ENCODE data around the gene ADGRF1. TPM values are rescaled to one million over a fixed set of nuclear protein-coding genes. Genes with fewer than 3 reads are reported as not detected.

ADGRF1 gene
- total RNA-seq, 5 donors from 2014 or later (not counting 1 experiment from before 2014, with no cell fraction given): 0.19 to 0.32 TPM; not detected in 3

DNA sequence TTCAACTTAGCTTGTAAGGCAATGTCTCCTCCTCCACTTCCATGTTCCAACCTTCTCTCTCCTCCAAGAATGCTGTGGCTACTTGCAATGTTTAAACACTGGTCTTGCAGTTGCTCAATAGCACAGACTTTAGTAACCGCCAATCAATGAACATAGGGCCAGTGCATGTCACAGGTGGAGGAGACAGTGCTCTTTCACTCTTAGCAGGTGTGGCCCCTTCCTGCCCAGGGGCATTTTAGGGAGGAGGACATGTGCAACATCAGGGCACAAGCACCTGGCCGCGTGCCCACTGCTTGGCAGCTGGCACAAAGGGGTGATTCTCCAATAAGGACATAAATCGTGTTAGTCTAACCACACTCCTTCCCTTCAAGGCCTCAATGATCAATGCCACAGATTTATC is 41.3 kb downstream of the ADGRF1 start:
- POLR2A ChIA-PET: no interaction called here
- Histone ChIP-seq H3K4me3 (ENCODE audit: control insufficient read depth in 1 of 2, extremely low read depth in 1 of 2, low read length in 1 of 2) (no peak overlapping the region), H3K36me3 (ENCODE audit: control insufficient read depth in 2 of 2, extremely low read depth in 1 of 2, insufficient read depth in 1 of 2, low read length in 1 of 2) (no peaks in the 10 kb centered on the region), H3K4me1 (ENCODE audit: control insufficient read depth in 1 of 2, extremely low read depth in 1 of 2, insufficient read depth in 2 of 2, low read length in 2 of 2) (no peaks in the 10 kb centered on the region), H3K27ac (ENCODE audit: low read length) (no peak overlapping the region), H3K9me3 (no peaks in the 10 kb centered on the region), H3K27me3 (replicated peaks in 1 of 2; ENCODE audit: control insufficient read depth in 2 of 2, extremely low read depth in 1 of 2, insufficient read depth in 2 of 2, low read length in 1 of 2) (no peaks in the 10 kb centered on the region)
- Mint-ChIP-seq H3K9me3 (no peaks in the 10 kb centered on the region), H3K27me3 (peaks cover 2 to 3% of the 10 kb centered on the region in 2 donors), H3K4me3 (no peak overlapping the region), H3K36me3 (no peaks in the 10 kb centered on the region), H3K27ac (no peak overlapping the region), H3K4me1 (no peaks in the 10 kb centered on the region)
- WGBS (ENCODE audit: insufficient coverage): 100% methylated on average over 1 of the region's 4 CpGs
- CTCF ChIA-PET: no interaction called here
- no peak for ATAC-seq (replicated peaks in 1 of 4)
- no peak for DNase-seq

DNA sequence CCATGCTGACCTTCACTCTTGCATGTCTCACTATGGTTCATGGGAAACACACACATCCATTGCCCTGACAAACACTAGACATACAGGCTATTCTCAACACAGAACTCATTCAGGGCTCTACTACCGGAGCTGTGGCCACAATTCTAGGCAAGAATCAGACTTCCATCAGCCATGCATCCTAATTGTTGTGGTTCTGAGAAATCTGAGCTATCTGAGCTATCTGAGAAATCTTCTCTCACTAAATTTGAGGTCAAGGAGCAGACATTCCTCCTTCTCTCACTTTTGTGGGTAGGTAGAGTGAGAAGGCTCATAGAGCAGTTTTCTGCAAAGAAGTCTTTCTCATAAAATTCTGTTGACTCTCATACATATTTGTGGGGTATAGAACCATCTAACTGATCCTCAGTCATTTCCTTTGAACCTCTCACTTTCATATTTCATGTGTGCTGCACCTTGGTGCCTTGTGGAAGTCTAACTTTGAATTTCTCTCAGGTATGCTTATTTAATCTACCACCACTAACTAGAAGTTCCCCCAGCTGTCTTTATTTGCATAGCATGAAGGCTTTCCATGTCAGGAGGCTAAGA is 43.6 kb downstream of the ADGRF1 start:
- Mint-ChIP-seq H3K4me3 (no peak overlapping the region), H3K4me1 (no peaks in the 10 kb centered on the region), H3K27me3 (peaks cover 2 to 6% of the 10 kb centered on the region in 2 donors), H3K27ac (no peak overlapping the region), H3K36me3 (no peaks in the 10 kb centered on the region), H3K9me3 (no peaks in the 10 kb centered on the region)
- DNase-seq: no peak
- no peaks in the 10 kb centered on the region for H3K36me3 ChIP-seq (ENCODE audit: control insufficient read depth in 2 of 2, extremely low read depth in 1 of 2, insufficient read depth in 1 of 2, low read length in 1 of 2)
- POLR2A ChIA-PET: no interaction called here
- no peaks in the 10 kb centered on the region for H3K27me3 ChIP-seq (replicated peaks in 1 of 2; ENCODE audit: control insufficient read depth in 2 of 2, extremely low read depth in 1 of 2, insufficient read depth in 2 of 2, low read length in 1 of 2)
- H3K4me3 ChIP-seq (ENCODE audit: control insufficient read depth in 1 of 2, extremely low read depth in 1 of 2, low read length in 1 of 2): no peak overlapping the region
- CTCF ChIA-PET: no interaction called here
- no peaks in the 10 kb centered on the region for H3K9me3 ChIP-seq
- whole genome bisulfite sequencing (ENCODE audit: insufficient coverage): no CpG with 5 or more reads among the region's 1 CpG
- H3K27ac ChIP-seq (ENCODE audit: low read length): no peak overlapping the region
- H3K4me1 ChIP-seq (ENCODE audit: control insufficient read depth in 1 of 2, extremely low read depth in 1 of 2, insufficient read depth in 2 of 2, low read length in 2 of 2): no peaks in the 10 kb centered on the region
- ATAC-seq (replicated peaks in 1 of 4): no peak

DNA sequence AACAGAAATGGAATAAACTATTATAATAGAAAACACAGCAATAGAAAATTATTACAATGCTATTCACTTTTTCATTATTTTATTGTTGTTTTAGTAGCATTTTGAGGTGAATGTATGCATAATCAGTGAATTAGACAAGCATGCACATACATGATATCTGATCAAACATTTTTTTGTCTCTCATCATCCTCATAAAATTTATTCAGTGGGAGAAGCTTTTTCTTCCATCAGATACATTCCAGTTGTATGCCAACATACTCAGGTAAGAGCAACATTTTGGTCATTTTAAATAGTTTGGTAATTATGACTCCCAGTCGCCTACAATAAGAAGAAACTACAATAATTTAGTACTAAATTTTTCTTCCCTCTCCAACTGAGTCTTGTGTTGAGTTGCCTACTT is 44.5 kb downstream of the ADGRF1 start:
- Mint-ChIP-seq H3K27ac (no peak overlapping the region), H3K4me3 (no peak overlapping the region), H3K9me3 (no peaks in the 10 kb centered on the region), H3K27me3 (peaks cover 2 to 9% of the 10 kb centered on the region in 2 donors), H3K4me1 (no peaks in the 10 kb centered on the region), H3K36me3 (no peaks in the 10 kb centered on the region)
- H3K27ac ChIP-seq (ENCODE audit: low read length): no peak overlapping the region
- ATAC-seq (replicated peaks in 1 of 4) (no peak), DNase-seq (no peak)
- CTCF ChIA-PET: no interaction called here
- POLR2A ChIA-PET: no interaction called here
- no peaks in the 10 kb centered on the region for H3K4me1 ChIP-seq (ENCODE audit: control insufficient read depth in 1 of 2, extremely low read depth in 1 of 2, insufficient read depth in 2 of 2, low read length in 2 of 2)
- H3K9me3 ChIP-seq: no peaks in the 10 kb centered on the region
- no CpG with 5 or more reads among the region's 1 CpG for WGBS (ENCODE audit: insufficient coverage)
- no peak overlapping the region for H3K4me3 ChIP-seq (ENCODE audit: control insufficient read depth in 1 of 2, extremely low read depth in 1 of 2, low read length in 1 of 2)
- H3K36me3 ChIP-seq (ENCODE audit: control insufficient read depth in 2 of 2, extremely low read depth in 1 of 2, insufficient read depth in 1 of 2, low read length in 1 of 2): no peaks in the 10 kb centered on the region
- H3K27me3 ChIP-seq (replicated peaks in 1 of 2; ENCODE audit: control insufficient read depth in 2 of 2, extremely low read depth in 1 of 2, insufficient read depth in 2 of 2, low read length in 1 of 2): no peaks in the 10 kb centered on the region

DNA sequence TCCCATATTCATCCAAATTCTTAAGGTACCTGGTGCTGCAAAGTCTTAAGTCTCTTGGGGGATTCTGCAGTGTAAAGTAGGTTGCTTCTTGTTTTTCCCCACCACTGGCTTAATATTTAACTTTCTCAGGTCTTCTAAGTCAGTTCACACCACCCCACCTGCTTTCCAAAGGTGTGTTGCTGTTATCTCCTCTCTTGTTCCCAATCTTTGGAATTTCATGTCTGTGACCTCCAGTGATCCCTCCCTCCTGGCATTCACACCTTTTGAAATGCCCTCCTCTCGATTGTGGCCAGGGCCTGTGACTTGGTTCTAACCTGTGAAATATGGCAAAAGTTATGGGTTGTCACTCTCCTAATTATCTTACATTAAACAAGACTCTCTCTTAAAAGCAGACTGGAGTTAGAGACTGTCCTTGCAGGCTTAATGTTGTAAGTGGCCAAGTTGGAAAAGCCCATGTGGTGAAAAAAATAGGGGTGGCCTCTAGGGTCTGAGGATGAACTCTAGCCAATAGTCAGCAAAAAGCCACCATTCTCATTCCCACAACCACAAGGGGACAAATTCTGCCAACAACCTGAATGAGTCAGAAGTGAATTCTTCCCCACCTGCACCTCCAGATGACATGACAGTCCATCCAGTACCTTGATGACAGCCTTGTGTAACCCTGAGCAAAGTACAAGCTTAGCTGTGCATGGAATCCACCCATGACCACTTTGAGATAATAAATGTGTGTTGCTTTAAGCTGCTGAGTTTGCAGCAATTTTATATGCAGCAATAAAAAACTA is 45.1 kb downstream of the ADGRF1 start:
- H3K9me3 Mint-ChIP-seq: peaks cover 0 to 5% (median 0%) of the 10 kb centered on the region in 3 donors
- peaks cover 2 to 15% of the 10 kb centered on the region in 2 donors for H3K27me3 Mint-ChIP-seq
- no peaks in the 10 kb centered on the region for H3K4me1 Mint-ChIP-seq
- ATAC-seq (replicated peaks in 1 of 4): no peak
- H3K27ac Mint-ChIP-seq: no peak overlapping the region
- H3K27ac ChIP-seq (ENCODE audit: low read length): no peak overlapping the region
- no peak overlapping the region for H3K4me3 Mint-ChIP-seq
- CTCF ChIA-PET: no interaction called here
- no peak overlapping the region for H3K4me3 ChIP-seq (ENCODE audit: control insufficient read depth in 1 of 2, extremely low read depth in 1 of 2, low read length in 1 of 2)
- H3K4me1 ChIP-seq (ENCODE audit: control insufficient read depth in 1 of 2, extremely low read depth in 1 of 2, insufficient read depth in 2 of 2, low read length in 2 of 2): no peaks in the 10 kb centered on the region
- H3K9me3 ChIP-seq: no peaks in the 10 kb centered on the region
- no peaks in the 10 kb centered on the region for H3K36me3 ChIP-seq (ENCODE audit: control insufficient read depth in 2 of 2, extremely low read depth in 1 of 2, insufficient read depth in 1 of 2, low read length in 1 of 2)
- no peak for DNase-seq
- H3K27me3 ChIP-seq (replicated peaks in 1 of 2; ENCODE audit: control insufficient read depth in 2 of 2, extremely low read depth in 1 of 2, insufficient read depth in 2 of 2, low read length in 1 of 2): no peaks in the 10 kb centered on the region
- WGBS (ENCODE audit: insufficient coverage): no CpG with 5 or more reads among the region's 1 CpG
- POLR2A ChIA-PET: no interaction called here
- no peaks in the 10 kb centered on the region for H3K36me3 Mint-ChIP-seq

DNA sequence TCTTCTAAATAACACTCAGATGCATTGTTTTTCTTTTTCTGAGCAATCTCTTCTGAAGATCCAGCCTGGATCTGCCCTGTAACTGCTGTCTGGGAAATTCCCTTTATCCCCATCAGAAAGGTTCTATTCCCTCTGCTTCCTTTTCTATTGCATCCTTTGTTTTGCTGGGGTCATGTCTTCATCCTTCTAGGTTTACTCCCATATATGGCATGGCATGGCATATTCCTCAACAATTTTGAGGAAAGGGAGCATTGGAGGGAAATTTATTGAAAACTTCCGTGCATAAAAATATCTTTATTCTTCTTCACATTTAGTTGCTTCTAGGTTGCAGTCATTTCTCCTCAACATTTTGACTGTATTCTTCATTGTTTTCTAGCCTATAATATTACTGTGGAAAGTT is 47.2 kb downstream of the ADGRF1 start:
- Histone ChIP-seq H3K27me3 (replicated peaks in 1 of 2; ENCODE audit: control insufficient read depth in 2 of 2, extremely low read depth in 1 of 2, insufficient read depth in 2 of 2, low read length in 1 of 2) (no peaks in the 10 kb centered on the region), H3K36me3 (ENCODE audit: control insufficient read depth in 2 of 2, extremely low read depth in 1 of 2, insufficient read depth in 1 of 2, low read length in 1 of 2) (no peaks in the 10 kb centered on the region), H3K4me1 (ENCODE audit: control insufficient read depth in 1 of 2, extremely low read depth in 1 of 2, insufficient read depth in 2 of 2, low read length in 2 of 2) (no peaks in the 10 kb centered on the region), H3K4me3 (ENCODE audit: control insufficient read depth in 1 of 2, extremely low read depth in 1 of 2, low read length in 1 of 2) (no peak overlapping the region), H3K9me3 (no peaks in the 10 kb centered on the region), H3K27ac (ENCODE audit: low read length) (no peak overlapping the region)
- Mint-ChIP-seq H3K27me3 (peaks cover 2 to 19% of the 10 kb centered on the region in 2 donors), H3K4me1 (no peaks in the 10 kb centered on the region), H3K27ac (no peak overlapping the region), H3K36me3 (no peaks in the 10 kb centered on the region), H3K9me3 (peaks cover 0 to 5% (median 0%) of the 10 kb centered on the region in 3 donors), H3K4me3 (no peak overlapping the region)
- DNase-seq (no peak), ATAC-seq (replicated peaks in 1 of 4) (no peak)
- WGBS (ENCODE audit: insufficient coverage): no CpG with 5 or more reads among the region's 1 CpG
- CTCF ChIA-PET: no interaction called here
- POLR2A ChIA-PET: no interaction called here

DNA sequence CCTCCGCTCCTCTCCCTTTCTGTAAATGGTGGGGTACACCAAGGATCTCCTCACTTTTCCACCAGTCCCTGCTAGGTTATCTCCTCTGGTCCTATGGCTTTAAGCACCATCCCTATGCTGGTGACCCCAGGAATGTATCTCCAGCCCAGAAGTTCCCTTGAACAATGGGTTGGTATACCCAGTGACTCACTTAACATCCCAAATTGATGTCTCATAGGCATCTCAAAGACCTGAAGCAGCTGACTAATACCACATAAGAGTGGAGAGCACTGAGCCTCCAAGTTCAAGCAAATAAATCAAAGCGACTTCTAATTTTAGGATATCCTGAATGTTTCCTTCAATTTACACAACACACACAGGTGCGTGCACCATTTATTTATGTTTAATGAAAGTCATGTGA is 48.3 kb downstream of the ADGRF1 start:
- H3K27me3 Mint-ChIP-seq: peaks cover 3 to 24% of the 10 kb centered on the region in 2 donors
- no peak overlapping the region for H3K27ac Mint-ChIP-seq
- CTCF ChIA-PET: no interaction called here
- no peaks in the 10 kb centered on the region for H3K4me1 ChIP-seq (ENCODE audit: control insufficient read depth in 1 of 2, extremely low read depth in 1 of 2, insufficient read depth in 2 of 2, low read length in 2 of 2)
- no peak overlapping the region for H3K4me3 ChIP-seq (ENCODE audit: control insufficient read depth in 1 of 2, extremely low read depth in 1 of 2, low read length in 1 of 2)
- H3K36me3 Mint-ChIP-seq: no peaks in the 10 kb centered on the region
- H3K4me3 Mint-ChIP-seq: no peak overlapping the region
- no peaks in the 10 kb centered on the region for H3K27me3 ChIP-seq (replicated peaks in 1 of 2; ENCODE audit: control insufficient read depth in 2 of 2, extremely low read depth in 1 of 2, insufficient read depth in 2 of 2, low read length in 1 of 2)
- no peak for DNase-seq
- peaks cover 0 to 5% (median 0%) of the 10 kb centered on the region in 3 donors for H3K9me3 Mint-ChIP-seq
- H3K9me3 ChIP-seq: no peaks in the 10 kb centered on the region
- H3K4me1 Mint-ChIP-seq: no peaks in the 10 kb centered on the region
- H3K36me3 ChIP-seq (ENCODE audit: control insufficient read depth in 2 of 2, extremely low read depth in 1 of 2, insufficient read depth in 1 of 2, low read length in 1 of 2): no peaks in the 10 kb centered on the region
- no CpG with 5 or more reads among the region's 3 CpGs for WGBS (ENCODE audit: insufficient coverage)
- POLR2A ChIA-PET: interaction anchor here in 1 of 2 donors (0.6 kb wide), 1 partner anchor 395 kb away, joined by 4 read pairs; no protein-coding TSS in a partner anchor
- no peak for ATAC-seq (replicated peaks in 1 of 4)
- no peak overlapping the region for H3K27ac ChIP-seq (ENCODE audit: low read length)
